ENCODE data around the gene ITSN1.
"Not testable (repeated sequence)": the region's sequence is repeated elsewhere in the genome, so short reads cannot be mapped to it uniquely, and the experiment has no call there.

The ITSN1 gene

GRCh38 chr21:33650929-33651509 is 8.7 kb downstream of the ITSN1 start:
- in situ Hi-C loops (cut with MboI; ENCODE audit: low sequenced_read_pairs): no loop called here

GRCh38 chr21:33651965-33652680 is 9.8 kb downstream of the ITSN1 start:
- in situ Hi-C loops (cut with MboI; ENCODE audit: low sequenced_read_pairs): no loop called here

GRCh38 chr21:33654412-33654811 is 12.1 kb downstream of the ITSN1 start:
- in situ Hi-C loops (cut with MboI; ENCODE audit: low sequenced_read_pairs): no loop called here

- in situ Hi-C loops (cut with MboI; ENCODE audit: low sequenced_read_pairs): no loop called here
These were observed 13.4 kb downstream of the ITSN1 start for GRCh38 chr21:33655588-33656221.

GRCh38 chr21:33657124-33657820 is 15.0 kb downstream of the ITSN1 start:
- in situ Hi-C loops (cut with MboI; ENCODE audit: low sequenced_read_pairs): no loop called here

DNA sequence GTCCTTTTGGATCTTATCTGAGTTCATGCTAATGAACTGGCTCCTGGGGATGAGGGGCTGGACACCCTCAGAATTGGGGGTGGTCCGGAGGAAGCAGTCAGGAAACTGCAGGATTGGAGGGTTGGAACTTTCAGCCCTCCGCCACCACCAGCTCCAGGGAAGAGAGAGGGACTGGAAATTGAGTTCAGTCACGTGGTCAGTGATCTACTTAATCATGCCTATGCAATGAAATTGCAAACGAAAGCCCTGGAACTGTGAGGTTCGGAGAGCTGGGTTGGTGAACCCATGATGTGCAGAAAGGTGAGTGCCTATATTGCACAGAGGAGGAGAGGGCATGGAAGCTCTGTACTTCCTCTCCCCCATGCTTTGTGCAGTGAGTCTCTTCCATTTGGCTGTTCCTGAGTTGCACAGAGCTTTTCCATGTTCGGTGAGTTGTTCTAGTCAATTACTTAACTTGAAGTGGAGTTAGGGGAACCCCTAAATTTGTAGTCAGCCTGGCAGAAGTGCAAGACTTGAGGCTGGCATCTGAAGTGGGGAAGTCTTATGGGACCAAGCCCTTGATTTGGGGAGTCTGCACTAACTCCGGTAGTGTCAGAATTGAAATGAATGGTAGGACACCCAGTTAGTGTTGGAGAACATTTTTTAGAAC is 16.7 kb downstream of the ITSN1 start:
- in situ Hi-C loops (cut with MboI; ENCODE audit: low sequenced_read_pairs): no loop called here

- in situ Hi-C loops (cut with MboI; ENCODE audit: low sequenced_read_pairs): no loop called here
These were observed 17.3 kb downstream of the ITSN1 start for GRCh38 chr21:33659568-33659949.

- in situ Hi-C loops (cut with MboI; ENCODE audit: low sequenced_read_pairs): no loop called here
These were observed 18.1 kb downstream of the ITSN1 start for GRCh38 chr21:33660406-33660805.

GRCh38 chr21:33661146-33661545 is 18.8 kb downstream of the ITSN1 start:
- in situ Hi-C loops (cut with MboI; ENCODE audit: low sequenced_read_pairs): no loop called here

DNA sequence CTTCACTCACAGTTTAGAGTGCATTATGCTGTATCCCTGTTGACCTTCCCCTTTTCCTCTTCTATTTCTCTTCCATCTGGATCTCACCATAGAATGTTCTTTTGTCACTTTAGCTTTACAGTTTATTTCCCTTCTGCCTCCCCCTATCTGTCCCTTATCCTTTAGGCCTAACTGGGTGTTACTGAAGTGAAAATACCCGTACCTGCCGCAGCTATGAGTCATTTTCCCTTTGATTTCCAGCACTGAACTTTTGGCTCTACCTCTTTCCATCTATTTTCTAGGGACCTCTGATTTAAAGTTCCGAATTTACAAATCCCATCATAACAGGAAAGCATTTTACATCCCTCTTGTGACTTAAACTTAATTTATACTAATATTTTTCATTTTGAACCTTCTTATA is 19.7 kb downstream of the ITSN1 start:
- in situ Hi-C loops (cut with MboI; ENCODE audit: low sequenced_read_pairs): no loop called here

DNA sequence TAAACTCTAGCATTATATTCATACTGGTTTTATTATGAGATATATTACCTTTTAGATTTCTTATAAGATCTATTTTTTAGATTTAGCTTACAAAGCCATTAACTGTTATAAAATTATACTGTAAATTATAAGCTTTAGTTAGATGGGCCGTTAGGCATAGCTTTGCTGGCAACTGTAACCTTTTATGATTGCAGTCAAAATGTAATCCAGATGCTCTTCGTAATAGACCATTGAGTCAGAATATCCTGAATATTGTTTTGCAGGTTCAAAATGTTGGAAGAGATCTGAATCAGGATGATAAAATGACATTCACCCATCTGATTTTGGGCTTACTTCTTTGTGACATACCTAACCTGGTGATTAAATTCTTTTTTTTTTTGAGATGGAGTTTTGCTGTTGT is 20.9 kb downstream of the ITSN1 start:
- in situ Hi-C loops (cut with MboI; ENCODE audit: low sequenced_read_pairs): no loop called here

GRCh38 chr21:33664135-33664534 is 21.8 kb downstream of the ITSN1 start:
- in situ Hi-C loops (cut with MboI; ENCODE audit: low sequenced_read_pairs): no loop called here

GRCh38 chr21:33666153-33666552 is 23.9 kb downstream of the ITSN1 start:
- in situ Hi-C loops (cut with MboI; ENCODE audit: low sequenced_read_pairs): no loop called here

- in situ Hi-C loops (cut with MboI; ENCODE audit: low sequenced_read_pairs): no loop called here
These were observed 25.3 kb downstream of the ITSN1 start for GRCh38 chr21:33667636-33668035.

DNA sequence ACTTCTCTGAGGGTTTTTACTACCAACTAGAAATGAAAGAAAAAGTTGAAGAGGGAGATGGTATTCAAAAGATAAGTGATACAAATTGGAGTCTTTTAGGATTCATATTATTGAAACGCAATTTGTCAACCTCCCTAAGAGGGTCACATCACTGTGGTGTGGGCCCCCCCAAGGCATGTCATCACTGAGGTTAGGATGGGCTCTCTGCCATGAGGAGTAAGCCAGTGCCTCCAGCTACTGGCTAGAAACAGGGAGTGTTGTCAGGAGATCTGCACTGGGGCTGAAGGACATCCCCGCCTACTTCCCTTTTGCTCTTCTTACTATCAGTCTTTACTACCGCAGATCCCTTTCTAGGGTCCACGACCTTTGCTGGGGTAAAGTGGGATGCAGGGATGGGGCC is 25.9 kb downstream of the ITSN1 start:
- in situ Hi-C loops (cut with MboI; ENCODE audit: low sequenced_read_pairs): no loop called here

DNA sequence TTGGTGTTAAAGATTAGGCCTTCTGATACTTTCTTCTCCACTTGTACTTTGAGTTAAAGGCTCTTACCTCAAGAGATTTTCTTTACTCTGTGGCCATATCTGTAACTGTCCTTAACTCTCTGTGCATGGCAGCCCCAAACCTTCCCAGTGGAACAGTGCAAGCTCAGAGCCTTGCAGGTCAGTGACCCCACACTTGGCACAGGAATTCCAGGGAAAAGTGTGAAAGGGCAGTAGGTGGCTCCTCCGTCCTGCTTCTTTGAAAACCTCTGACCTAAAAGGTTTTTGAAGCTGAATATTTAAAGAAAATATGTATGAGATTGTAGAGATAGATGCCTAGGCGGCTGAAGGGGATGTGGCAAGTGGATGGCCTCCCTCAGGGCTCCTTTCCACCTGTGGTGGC is 26.3 kb downstream of the ITSN1 start:
- in situ Hi-C loops (cut with MboI; ENCODE audit: low sequenced_read_pairs): no loop called here

- in situ Hi-C loops (cut with MboI; ENCODE audit: low sequenced_read_pairs): no loop called here
These were observed 28.0 kb downstream of the ITSN1 start for GRCh38 chr21:33670076-33670978.

DNA sequence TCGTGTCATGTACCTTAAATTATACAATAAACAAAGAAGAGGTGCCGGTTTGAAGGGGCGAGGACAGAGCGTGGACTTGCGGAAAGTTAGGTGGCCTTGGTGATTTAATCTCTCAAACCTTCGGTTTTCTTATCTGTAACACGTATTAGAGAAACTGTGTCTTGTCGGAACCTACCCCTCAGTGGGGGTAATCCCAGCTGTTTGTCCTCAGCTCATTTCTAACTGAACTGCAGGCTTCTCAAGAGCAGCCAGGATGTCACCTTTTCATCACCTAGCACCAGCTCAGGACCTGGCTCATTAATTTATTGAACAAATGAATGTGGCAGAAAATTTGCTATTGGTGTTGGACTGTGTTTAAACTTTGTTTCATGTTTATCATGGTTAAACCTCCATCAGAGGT is 31.2 kb downstream of the ITSN1 start:
- in situ Hi-C loops (cut with MboI; ENCODE audit: low sequenced_read_pairs): no loop called here

DNA sequence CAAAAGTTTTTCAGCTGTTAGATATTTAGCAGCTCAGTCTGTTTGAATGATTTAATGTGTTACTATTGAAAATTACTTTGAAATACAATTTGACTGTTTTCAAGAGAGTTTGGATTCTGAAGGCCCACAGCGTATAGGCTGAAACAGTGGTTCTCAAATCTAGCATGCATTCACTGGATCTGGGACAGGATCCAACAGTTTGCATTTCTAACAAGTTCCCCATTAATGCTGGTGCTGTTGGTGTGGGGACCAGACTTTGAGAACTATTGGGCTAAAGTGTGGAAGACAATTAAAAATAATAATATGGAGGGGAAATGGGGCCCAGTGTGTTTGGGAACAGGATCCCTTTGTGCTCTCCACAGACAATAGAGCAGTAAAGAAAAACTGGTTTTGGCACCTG is 31.9 kb downstream of the ITSN1 start:
- in situ Hi-C loops (cut with MboI; ENCODE audit: low sequenced_read_pairs): no loop called here

- in situ Hi-C loops (cut with MboI; ENCODE audit: low sequenced_read_pairs): not testable (repeated sequence)
These were observed 34.4 kb downstream of the ITSN1 start for GRCh38 chr21:33676666-33677065.
